Natural killer cell (primary cell): ENCODE data around the gene EXOC4. TPM values are rescaled to one million over a fixed set of nuclear protein-coding genes. Genes with fewer than 3 reads are reported as not detected.

ENCODE experiments used
- ATAC-seq, 3 donors: fragments of 150-1000 bp in 2 of 3; fragments of 200-7000 bp in 1 of 3; cut with Tn5 transposase; 1 replicate in 1 of 3; 2 replicates in 2 of 3; pipeline ENCODE4 v1.10.0; 2021; ENCODE audit warnings: mild to moderate bottlenecking in 2 of 3, moderate library complexity in 2 of 3
- DNase-seq, 2 donors: peaks; one replicate each; pipeline versions ENCODE4 v3.0.0 to v3.0.0-alpha.2; 2013 to 2021; ENCODE audit warnings: mixed read lengths in 1 of 2
- H3K27ac ChIP-seq: one replicate; pipeline ENCODE4 v1.5.1; 2013; ENCODE audit warnings: mild to moderate bottlenecking, low read length
- H3K27me3 ChIP-seq: one replicate; pipeline ENCODE4 v1.6.1; 2013; ENCODE audit warnings: low read length; ENCODE audit not compliant: control insufficient read depth, insufficient read depth
- H3K36me3 ChIP-seq: one replicate; pipeline ENCODE4 v1.6.1; 2013; ENCODE audit warnings: low read length; ENCODE audit not compliant: control insufficient read depth, insufficient read depth
- H3K4me1 ChIP-seq: one replicate; pipeline ENCODE4 v1.6.1; 2013; ENCODE audit warnings: low read length; ENCODE audit not compliant: control insufficient read depth, insufficient read depth
- H3K4me3 ChIP-seq: one replicate; pipeline ENCODE4 v1.5.1; 2013; ENCODE audit warnings: low read length
- H3K9me3 ChIP-seq: one replicate; pipeline ENCODE4 v1.6.1; 2013; ENCODE audit warnings: low read length; ENCODE audit not compliant: control insufficient read depth, insufficient read depth
- H3K27ac Mint-ChIP-seq, 2 donors: one replicate each; pipeline ENCODE4 v1.8.0; 2022; ENCODE audit warnings: mild to moderate bottlenecking in 2 of 2, mixed read lengths in 2 of 2, moderate library complexity in 1 of 2
- H3K27me3 Mint-ChIP-seq, 2 donors: one replicate each; pipeline ENCODE4 v1.8.0; 2022; ENCODE audit warnings: low read depth in 2 of 2, mixed read lengths in 2 of 2
- H3K36me3 Mint-ChIP-seq: one replicate; pipeline ENCODE4 v1.8.0; 2022; ENCODE audit warnings: mixed read lengths
- H3K4me1 Mint-ChIP-seq, 2 donors: one replicate each; pipeline ENCODE4 v1.8.0; 2022; ENCODE audit warnings: mixed read lengths in 2 of 2
- H3K4me3 Mint-ChIP-seq: one replicate; pipeline ENCODE4 v1.8.0; 2022; ENCODE audit warnings: mild to moderate bottlenecking, moderate library complexity, mixed read lengths
- H3K9me3 Mint-ChIP-seq, 2 donors: one replicate each; pipeline ENCODE4 v1.8.0; 2022; ENCODE audit warnings: mixed read lengths in 2 of 2
- CTCF ChIP-seq: fragments of 200-600 bp; IDR thresholded peaks from one replicate; pipeline ENCODE4 v1.8.0; 2022; ENCODE audit warnings: antibody characterized with exemption
- WGBS: methylation state at CpG from one replicate; pipeline ENCODE4 v1.1.7; 2013; ENCODE audit warnings: missing lambda C conversion rate; ENCODE audit not compliant: insufficient coverage; 5-methylcytosine and 5-hydroxymethylcytosine counted together
- intact Hi-C: fragments of 100-400 bp; cut with micrococcal nuclease; formaldehyde crosslinking; loops from one replicate; pipeline ENCODE4 v1.14.2; 2022
- total RNA-seq, 4 donors: library from RNA; stranded (reverse); fragments of 120-200 nt in 1 of 4; gene quantifications; one replicate each; pipeline versions ENCODE4 v1.2.3 to v1.2.4, GENCODE V29; 2013 to 2022

EXOC4 gene
- total RNA-seq, 3 donors from 2014 or later (not counting 1 experiment from before 2014, with no cell fraction given) = 105 to 148 (median 123) TPM

DNA sequence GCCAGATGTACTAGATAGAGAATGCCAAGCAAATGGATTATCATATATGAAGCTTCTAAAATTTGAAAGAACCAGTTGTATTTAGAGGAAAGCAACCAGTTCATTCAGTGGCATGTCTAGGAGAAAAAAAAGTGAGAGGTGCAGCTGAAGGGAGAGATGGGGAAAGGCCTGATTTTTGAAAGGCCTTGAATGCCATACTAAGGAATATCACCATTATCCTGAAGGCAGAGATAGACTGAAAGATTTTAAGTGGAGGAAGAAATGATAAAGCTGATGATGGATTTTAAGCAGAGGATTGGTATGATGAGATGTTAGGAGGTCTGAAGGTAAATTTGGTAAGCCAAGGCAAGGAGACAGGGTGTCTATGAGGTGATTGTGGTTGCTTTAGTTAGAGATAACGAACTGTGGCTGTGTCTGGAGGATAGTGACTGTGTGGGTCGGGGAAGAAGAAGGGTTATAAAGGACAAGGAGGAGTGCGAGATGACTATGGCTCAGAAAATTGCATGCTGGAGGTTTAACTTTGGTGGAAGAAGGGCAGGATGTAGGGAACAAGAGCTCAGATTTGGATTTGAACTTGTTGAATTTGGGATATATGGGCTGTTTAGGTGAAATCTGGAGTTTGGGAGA, 330.8 kb downstream of the EXOC4 start:
- no peak for TF ChIP-seq CTCF
- DNase-seq (no peak), ATAC-seq (no peak)
- Mint-ChIP-seq H3K36me3 (no peaks in the 10 kb centered on the region), H3K27ac (no peak overlapping the region), H3K9me3 (no peaks in the 10 kb centered on the region), H3K4me3 (no peak overlapping the region), H3K4me1 (peaks cover 21 to 23% of the 10 kb centered on the region in 2 donors), H3K27me3 (no peaks in the 10 kb centered on the region)
- no peak overlapping the region for H3K4me3 ChIP-seq
- no peaks in the 10 kb centered on the region for H3K36me3 ChIP-seq
- H3K27me3 ChIP-seq = no peaks in the 10 kb centered on the region
- H3K4me1 ChIP-seq = no peaks in the 10 kb centered on the region
- no peaks in the 10 kb centered on the region for H3K9me3 ChIP-seq
- no peak overlapping the region for H3K27ac ChIP-seq
- intact Hi-C loops = no loop called here
- 69% methylated on average over 3 of the region's 3 CpGs for WGBS

DNA sequence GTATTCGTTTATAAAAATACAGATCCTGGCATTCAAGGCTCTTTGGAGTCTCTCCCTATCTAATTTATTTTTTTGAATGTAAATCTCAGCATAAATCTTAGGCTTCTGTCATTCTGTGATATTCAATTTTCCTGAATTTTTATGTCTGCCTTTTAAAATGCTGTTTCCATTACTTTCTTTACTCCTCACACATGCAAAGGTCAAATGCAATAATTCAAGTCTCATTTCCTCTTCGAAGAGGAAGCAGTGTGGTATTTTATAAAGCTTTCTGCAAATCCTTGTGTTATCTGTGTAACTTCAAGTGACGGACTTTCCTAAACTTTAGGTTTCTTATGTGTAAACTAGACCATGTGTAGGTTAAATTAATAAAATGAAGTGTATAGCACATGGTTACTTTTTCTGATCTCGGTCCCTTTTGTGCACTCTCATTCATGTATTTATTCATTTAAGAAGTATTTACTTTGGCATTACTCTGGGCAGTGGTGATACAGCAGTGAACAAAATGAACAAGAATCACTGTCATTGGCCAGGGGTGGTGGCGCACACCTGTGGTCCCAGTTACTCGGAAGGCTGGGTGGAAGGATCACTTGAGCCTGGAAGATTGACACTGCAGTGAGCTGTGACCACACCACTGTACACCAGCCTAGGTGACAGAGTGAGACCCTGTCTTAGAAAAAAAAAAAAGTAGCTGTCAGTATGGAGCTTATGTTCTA, 332.2 kb downstream of the EXOC4 start:
- no peaks in the 10 kb centered on the region for H3K27me3 Mint-ChIP-seq
- Histone ChIP-seq H3K4me3 (no peak overlapping the region), H3K4me1 (no peaks in the 10 kb centered on the region), H3K9me3 (no peaks in the 10 kb centered on the region), H3K27ac (no peak overlapping the region), H3K27me3 (no peaks in the 10 kb centered on the region), H3K36me3 (no peaks in the 10 kb centered on the region)
- H3K4me1 Mint-ChIP-seq = peaks cover 21 to 23% of the 10 kb centered on the region in 2 donors
- ATAC-seq = no peak
- H3K36me3 Mint-ChIP-seq = no peaks in the 10 kb centered on the region
- intact Hi-C loops = no loop called here
- DNase-seq = no peak
- 72% methylated on average over 5 of the region's 6 CpGs for WGBS
- no peaks in the 10 kb centered on the region for H3K9me3 Mint-ChIP-seq
- no peak overlapping the region for H3K4me3 Mint-ChIP-seq
- no peak for TF ChIP-seq CTCF
- no peak overlapping the region for H3K27ac Mint-ChIP-seq

DNA sequence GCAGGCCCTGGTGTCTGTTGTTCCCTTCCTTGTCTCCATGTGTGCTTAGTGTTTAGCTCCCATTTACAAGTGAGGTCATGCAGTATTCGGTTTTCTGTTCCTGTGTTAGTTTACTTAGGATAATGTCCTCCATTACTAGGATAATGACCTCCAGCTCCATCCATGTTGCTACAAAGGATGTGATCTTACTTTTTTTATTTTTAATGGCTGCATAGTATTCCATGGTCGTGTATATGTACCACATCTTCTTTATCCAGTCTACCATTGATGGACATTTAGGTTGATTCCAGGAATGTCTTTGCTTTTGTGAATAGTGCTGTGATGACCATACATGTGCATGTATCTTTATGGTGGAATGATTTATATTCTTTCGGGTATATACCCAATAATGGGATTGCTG, 333.4 kb downstream of the EXOC4 start:
- Mint-ChIP-seq H3K9me3 (no peaks in the 10 kb centered on the region), H3K27ac (no peak overlapping the region)
- intact Hi-C loops = no loop called here

More for the DNA sequence above, 333.4 kb downstream of the EXOC4 start:
- 100% methylated on average over 2 of the region's 3 CpGs for WGBS
- Histone ChIP-seq H3K27me3 (no peaks in the 10 kb centered on the region), H3K9me3 (no peaks in the 10 kb centered on the region), H3K4me3 (no peak overlapping the region), H3K4me1 (no peaks in the 10 kb centered on the region), H3K36me3 (no peaks in the 10 kb centered on the region), H3K27ac (no peak overlapping the region)
- Mint-ChIP-seq H3K4me1 (peaks cover 23 to 26% of the 10 kb centered on the region in 2 donors), H3K27me3 (no peaks in the 10 kb centered on the region), H3K4me3 (no peak overlapping the region), H3K36me3 (no peaks in the 10 kb centered on the region)
- no peak for TF ChIP-seq CTCF
- DNase-seq (no peak), ATAC-seq (no peak)
